ENCODE measurements around the gene NKX1-1.
"Not testable (repeated sequence)": the region's sequence is repeated elsewhere in the genome, so short reads cannot be mapped to it uniquely, and the experiment has no call there.

NKX1-1 gene

GRCh38 chr4:1406394-1406980 is at the start of gene NKX1-1:
TSS of gene NKX1-1 (minus strand) at chr4:1406442. CDS start at chr4:1406442, 0 bp downstream.
- no peak for DNase-seq (ENCODE audit: low read depth in 2 of 2)

DNA sequence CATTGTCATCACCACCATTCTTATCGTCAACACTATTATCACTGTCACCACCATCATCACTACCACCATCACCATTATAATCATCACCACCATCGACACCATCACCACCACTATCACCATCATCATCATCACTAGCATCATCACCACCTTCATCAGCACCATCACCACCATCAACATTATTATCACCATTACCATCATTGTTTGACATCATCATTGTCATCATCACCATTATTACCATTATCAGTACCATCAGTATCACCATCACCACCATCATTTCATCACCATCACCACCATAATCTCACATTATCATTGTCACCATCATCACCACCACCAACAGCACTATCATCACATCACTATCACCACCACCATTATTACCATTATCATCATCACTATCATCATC is 47.5 kb upstream of the NKX1-1 start:
- DNase-seq (ENCODE audit: low read depth in 2 of 2) = no peak

- no peak for DNase-seq (ENCODE audit: low read depth in 2 of 2)
These were observed 46.3 kb upstream of the NKX1-1 start for GRCh38 chr4:1452431-1453051.

GRCh38 chr4:1451752-1452122 is 45.5 kb upstream of the NKX1-1 start:
- DNase-seq (ENCODE audit: low read depth in 2 of 2) = no peak

- no peak for DNase-seq (ENCODE audit: low read depth in 2 of 2)
These were observed 45.0 kb upstream of the NKX1-1 start for GRCh38 chr4:1451106-1451751.

- DNase-seq (ENCODE audit: low read depth in 2 of 2) = no peak
These were observed 43.8 kb upstream of the NKX1-1 start for GRCh38 chr4:1449833-1450741.

DNA sequence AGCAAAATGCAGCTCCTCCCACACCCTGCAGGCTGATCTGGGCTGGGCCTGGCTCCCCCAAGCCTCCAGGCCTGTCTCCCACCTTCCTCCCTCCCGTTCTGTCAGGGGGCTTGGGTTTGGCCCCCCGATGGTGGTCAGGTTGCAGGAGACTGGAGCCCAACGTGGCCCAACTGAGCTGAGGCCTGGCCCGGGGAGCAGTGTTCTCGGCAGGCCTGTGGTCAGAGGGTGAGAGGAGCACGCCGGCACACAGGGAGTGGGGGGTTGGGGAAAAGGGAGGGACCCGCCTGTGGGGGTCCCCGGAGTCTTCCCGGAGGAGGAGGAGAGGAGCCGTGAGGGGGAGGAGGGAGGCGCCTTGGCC is 43.2 kb upstream of the NKX1-1 start:
- no peak for DNase-seq (ENCODE audit: low read depth in 2 of 2)

- no peak for DNase-seq (ENCODE audit: low read depth in 2 of 2)
These were observed 42.6 kb upstream of the NKX1-1 start for GRCh38 chr4:1448589-1449420.

- no peak for DNase-seq (ENCODE audit: low read depth in 2 of 2)
These were observed 41.7 kb upstream of the NKX1-1 start for GRCh38 chr4:1447676-1448588.

- DNase-seq (ENCODE audit: low read depth in 2 of 2) = no peak
These were observed 40.5 kb upstream of the NKX1-1 start for GRCh38 chr4:1446502-1447386.

GRCh38 chr4:1445716-1446445 is 39.6 kb upstream of the NKX1-1 start:
- no peak for DNase-seq (ENCODE audit: low read depth in 2 of 2)

- DNase-seq (ENCODE audit: low read depth in 2 of 2) = not testable (repeated sequence)
These were observed 37.5 kb upstream of the NKX1-1 start for GRCh38 chr4:1443688-1444172.

GRCh38 chr4:1427010-1427409 is 20.8 kb upstream of the NKX1-1 start:
- no peak for DNase-seq (ENCODE audit: low read depth in 2 of 2)

DNA sequence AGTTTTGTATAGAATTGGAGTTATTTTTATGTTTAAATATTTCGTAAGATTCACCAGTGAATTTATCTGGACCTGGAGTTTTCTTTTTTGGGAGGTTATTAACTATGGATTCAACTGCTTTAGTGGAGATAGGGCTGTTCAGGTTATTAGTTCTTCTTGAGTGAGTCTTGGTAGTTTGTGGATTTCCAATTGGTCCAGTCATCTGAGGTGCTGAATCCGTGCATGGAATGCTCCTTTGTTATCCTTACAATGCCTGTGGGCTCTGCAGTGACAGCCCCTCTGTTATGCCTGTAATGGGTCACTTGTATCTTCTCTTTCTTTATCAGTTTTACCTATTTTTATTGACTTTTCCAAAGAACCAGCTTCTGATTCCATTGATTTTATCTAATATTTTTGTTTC is 15.4 kb upstream of the NKX1-1 start:
- DNase-seq (ENCODE audit: low read depth in 2 of 2) = no peak

- DNase-seq (ENCODE audit: low read depth in 2 of 2) = no peak
These were observed 13.5 kb upstream of the NKX1-1 start for GRCh38 chr4:1419708-1420107.

DNA sequence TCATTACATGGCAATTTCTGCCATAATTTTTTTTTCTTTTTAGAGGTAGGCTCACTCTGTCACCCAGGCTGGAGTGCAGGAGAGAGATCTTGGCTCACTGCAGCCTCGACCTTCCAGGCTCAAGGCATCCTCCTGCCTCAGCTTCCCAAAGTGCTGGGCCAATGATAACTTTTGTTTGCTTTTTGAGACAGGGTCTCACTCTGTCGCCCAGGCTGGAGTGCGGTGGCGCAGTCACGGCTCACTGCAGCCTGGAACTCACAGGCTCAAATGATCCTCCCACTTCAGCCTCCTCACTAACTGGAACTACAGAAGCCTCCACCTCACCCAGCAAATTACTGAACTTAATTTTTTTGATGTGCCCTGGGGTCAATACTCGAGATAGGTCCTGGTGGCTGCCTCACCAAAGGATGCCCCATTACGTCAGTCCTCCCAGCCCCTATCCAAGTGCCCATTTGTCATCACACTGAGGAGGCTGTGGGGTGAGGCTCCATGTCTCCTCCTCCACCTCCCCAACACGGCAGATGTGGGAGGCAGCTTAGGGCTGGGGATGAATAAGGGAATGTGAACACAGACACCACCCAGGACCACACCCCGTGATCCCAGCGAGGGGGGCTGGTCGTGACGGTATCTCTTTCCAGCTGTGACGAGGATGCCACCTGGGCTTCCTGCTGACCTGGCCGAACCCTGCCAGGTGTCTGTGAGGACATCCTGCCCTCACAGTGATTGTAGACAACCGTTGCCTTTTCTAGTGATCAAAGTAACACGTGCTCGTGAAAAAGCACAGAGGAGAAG is 12.4 kb upstream of the NKX1-1 start:
- DNase-seq (ENCODE audit: low read depth in 2 of 2) = no peak

- no peak for DNase-seq (ENCODE audit: low read depth in 2 of 2)
These were observed 11.5 kb upstream of the NKX1-1 start for GRCh38 chr4:1417522-1418390.
